K562 (cell line): Measurements from ENCODE around the gene TLE6. TPM values are rescaled to one million over a fixed set of nuclear protein-coding genes. Genes with fewer than 3 reads are reported as not detected.

Experiments
- ATF1 ChIP-seq, 2 experiments: fragments of 450-650 bp in 1 of 2; IDR thresholded peaks; 2 replicates each; pipeline ENCODE4 v1.6.1; 2016; ENCODE audit warnings: missing compliant biosample characterization in 1 of 2, missing genetic modification characterization in 1 of 2
- CHCHD3 ChIP-seq: fragments of 250-450 bp; sonication (Bioruptor Pico); IDR thresholded peaks from 2 replicates; pipeline ENCODE4 v2.1.2; 2022; ENCODE audit warnings: mild to moderate bottlenecking
- FOXJ3 ChIP-seq: sonication (generic); formaldehyde crosslinking; IDR thresholded peaks from 2 replicates; pipeline ENCODE4 v1.4.0; 2020; ENCODE audit warnings: mild to moderate bottlenecking, missing genetic modification reagents
- HMG20B ChIP-seq: fragments of 250-450 bp; sonication (Bioruptor Pico); IDR thresholded peaks from 2 replicates; pipeline ENCODE4 v1.5.0; 2021; ENCODE audit warnings: mild to moderate bottlenecking
- RCOR1 ChIP-seq, 2 experiments: IDR thresholded peaks; 2 replicates each; pipeline ENCODE4 v1.6.1; 2012; ENCODE audit warnings: low read depth in 2 of 2, low read length in 2 of 2, borderline replicate concordance in 1 of 2, improper control_type of control experiment in 1 of 2
- SP2 ChIP-seq: IDR thresholded peaks from 2 replicates; pipeline ENCODE4 v1.6.1; 2011; ENCODE audit warnings: mild to moderate bottlenecking, low read depth, low read length, moderate library complexity; ENCODE audit not compliant: poor library complexity, severe bottlenecking; ENCODE audit errors: extremely low read depth
- TCFL5 ChIP-seq: fragments of 250-450 bp; sonication (Bioruptor Pico); conservative IDR thresholded peaks from 2 replicates; pipeline ENCODE4 v1.6.1; 2021; ENCODE audit warnings: mild to moderate bottlenecking, moderate library complexity, matching md5 sums
- ZBED1 ChIP-seq: IDR thresholded peaks from 2 replicates; pipeline ENCODE4 v1.6.1; 2014
- ZNF76 ChIP-seq: fragments of 250-450 bp; sonication (Bioruptor Pico); IDR thresholded peaks from 2 replicates; pipeline ENCODE4 v1.4.0; 2020; ENCODE audit warnings: mild to moderate bottlenecking, moderate library complexity, borderline replicate concordance
- polyA plus RNA-seq, 8 experiments: library from polyadenylated mRNA; depleted of rRNA in 4 of 8; stranded (reverse) in 5 of 8; unstranded in 3 of 8; fragments of >200 nt; fragmentation: Nextera tagmentation in 2 of 8; fragmentation: Illumina TruSeq in 1 of 8; extraction: Ambion mirVana in 2 of 8; extraction: Trizol in 1 of 8; gene quantifications; 2 replicates each; pipeline versions ENCODE4 v1.2.1 to v1.2.3, GENCODE V29; 2011 to 2014; ENCODE audit warnings: inconsistent platforms in 1 of 8, missing spikeins in 1 of 8
- total RNA-seq, 7 experiments: library from RNA; depleted of rRNA in 6 of 7; stranded (reverse); fragments of >200 nt in 6 of 7; fragmentation: Illumina TruSeq in 2 of 7; extraction: Trizol in 2 of 7; gene quantifications; 2 replicates each; pipeline versions ENCODE4 v1.2.1 to v1.2.3, GENCODE V29; 2011 to 2021; ENCODE audit warnings: low replicate concordance in 1 of 7
- TF ChIP-seq, protein P1 (sequence below), 2 experiments: fragments of 450-650 bp; IDR thresholded peaks; 2 replicates each; pipeline ENCODE4 v1.6.1; 2016; ENCODE audit warnings: mild to moderate bottlenecking in 2 of 2, borderline replicate concordance in 1 of 2, low read depth in 1 of 2, moderate library complexity in 1 of 2
- TF ChIP-seq, protein P2 (sequence below): fragments of 250-450 bp; sonication (Bioruptor Pico); IDR thresholded peaks from 2 replicates; pipeline ENCODE4 v1.4.0; 2020; ENCODE audit warnings: mild to moderate bottlenecking
- TF ChIP-seq, protein P3 (sequence below): conservative IDR thresholded peaks from 2 replicates; pipeline ENCODE4 v1.6.1; 2011; ENCODE audit warnings: low read depth, mild to moderate bottlenecking, low read length; ENCODE audit not compliant: control insufficient read depth
- TF ChIP-seq, protein P4 (sequence below): fragments of 250-450 bp; sonication (Bioruptor Pico); IDR thresholded peaks from 2 replicates; pipeline ENCODE4 v1.4.0; 2020; ENCODE audit warnings: mild to moderate bottlenecking, moderate library complexity, borderline replicate concordance

TLE6 gene
- total and polyA plus RNA-seq, 9 of the 15 experiments (the other 6 are each of a cell fraction or from before 2014, with no cell fraction given), result 1.1 to 6.1 (median 2.5) TPM

DNA sequence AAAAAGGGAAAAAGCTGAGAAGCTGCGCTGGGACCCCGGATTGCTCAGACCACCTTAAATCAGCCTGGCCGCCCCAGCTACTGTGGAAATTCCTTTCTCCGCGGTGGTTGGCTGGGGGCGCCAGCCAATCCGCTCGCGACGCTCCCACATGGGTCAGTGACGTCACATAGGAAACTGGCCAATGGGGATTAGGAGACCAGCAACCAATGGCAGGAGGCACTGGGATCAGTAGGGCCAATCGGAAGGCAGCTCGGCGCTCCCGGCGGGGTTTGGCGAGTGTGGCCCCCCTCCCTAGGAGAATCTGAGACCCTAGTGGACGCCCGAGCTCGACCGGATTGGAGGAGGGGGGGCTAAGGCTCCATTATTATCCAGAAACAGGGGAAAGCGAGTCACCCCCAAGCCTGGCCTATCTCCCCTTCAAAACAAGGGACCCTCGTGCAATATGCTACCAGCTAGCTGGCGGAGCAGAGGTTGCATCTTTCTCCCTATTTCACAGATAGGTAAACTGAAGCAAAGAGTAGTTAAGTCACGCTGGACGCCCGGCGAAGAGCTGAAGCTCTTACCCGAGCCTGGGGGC lies 58.3 kb downstream of the TLE6 start (continued):
- TF ChIP-seq, protein P1, sequence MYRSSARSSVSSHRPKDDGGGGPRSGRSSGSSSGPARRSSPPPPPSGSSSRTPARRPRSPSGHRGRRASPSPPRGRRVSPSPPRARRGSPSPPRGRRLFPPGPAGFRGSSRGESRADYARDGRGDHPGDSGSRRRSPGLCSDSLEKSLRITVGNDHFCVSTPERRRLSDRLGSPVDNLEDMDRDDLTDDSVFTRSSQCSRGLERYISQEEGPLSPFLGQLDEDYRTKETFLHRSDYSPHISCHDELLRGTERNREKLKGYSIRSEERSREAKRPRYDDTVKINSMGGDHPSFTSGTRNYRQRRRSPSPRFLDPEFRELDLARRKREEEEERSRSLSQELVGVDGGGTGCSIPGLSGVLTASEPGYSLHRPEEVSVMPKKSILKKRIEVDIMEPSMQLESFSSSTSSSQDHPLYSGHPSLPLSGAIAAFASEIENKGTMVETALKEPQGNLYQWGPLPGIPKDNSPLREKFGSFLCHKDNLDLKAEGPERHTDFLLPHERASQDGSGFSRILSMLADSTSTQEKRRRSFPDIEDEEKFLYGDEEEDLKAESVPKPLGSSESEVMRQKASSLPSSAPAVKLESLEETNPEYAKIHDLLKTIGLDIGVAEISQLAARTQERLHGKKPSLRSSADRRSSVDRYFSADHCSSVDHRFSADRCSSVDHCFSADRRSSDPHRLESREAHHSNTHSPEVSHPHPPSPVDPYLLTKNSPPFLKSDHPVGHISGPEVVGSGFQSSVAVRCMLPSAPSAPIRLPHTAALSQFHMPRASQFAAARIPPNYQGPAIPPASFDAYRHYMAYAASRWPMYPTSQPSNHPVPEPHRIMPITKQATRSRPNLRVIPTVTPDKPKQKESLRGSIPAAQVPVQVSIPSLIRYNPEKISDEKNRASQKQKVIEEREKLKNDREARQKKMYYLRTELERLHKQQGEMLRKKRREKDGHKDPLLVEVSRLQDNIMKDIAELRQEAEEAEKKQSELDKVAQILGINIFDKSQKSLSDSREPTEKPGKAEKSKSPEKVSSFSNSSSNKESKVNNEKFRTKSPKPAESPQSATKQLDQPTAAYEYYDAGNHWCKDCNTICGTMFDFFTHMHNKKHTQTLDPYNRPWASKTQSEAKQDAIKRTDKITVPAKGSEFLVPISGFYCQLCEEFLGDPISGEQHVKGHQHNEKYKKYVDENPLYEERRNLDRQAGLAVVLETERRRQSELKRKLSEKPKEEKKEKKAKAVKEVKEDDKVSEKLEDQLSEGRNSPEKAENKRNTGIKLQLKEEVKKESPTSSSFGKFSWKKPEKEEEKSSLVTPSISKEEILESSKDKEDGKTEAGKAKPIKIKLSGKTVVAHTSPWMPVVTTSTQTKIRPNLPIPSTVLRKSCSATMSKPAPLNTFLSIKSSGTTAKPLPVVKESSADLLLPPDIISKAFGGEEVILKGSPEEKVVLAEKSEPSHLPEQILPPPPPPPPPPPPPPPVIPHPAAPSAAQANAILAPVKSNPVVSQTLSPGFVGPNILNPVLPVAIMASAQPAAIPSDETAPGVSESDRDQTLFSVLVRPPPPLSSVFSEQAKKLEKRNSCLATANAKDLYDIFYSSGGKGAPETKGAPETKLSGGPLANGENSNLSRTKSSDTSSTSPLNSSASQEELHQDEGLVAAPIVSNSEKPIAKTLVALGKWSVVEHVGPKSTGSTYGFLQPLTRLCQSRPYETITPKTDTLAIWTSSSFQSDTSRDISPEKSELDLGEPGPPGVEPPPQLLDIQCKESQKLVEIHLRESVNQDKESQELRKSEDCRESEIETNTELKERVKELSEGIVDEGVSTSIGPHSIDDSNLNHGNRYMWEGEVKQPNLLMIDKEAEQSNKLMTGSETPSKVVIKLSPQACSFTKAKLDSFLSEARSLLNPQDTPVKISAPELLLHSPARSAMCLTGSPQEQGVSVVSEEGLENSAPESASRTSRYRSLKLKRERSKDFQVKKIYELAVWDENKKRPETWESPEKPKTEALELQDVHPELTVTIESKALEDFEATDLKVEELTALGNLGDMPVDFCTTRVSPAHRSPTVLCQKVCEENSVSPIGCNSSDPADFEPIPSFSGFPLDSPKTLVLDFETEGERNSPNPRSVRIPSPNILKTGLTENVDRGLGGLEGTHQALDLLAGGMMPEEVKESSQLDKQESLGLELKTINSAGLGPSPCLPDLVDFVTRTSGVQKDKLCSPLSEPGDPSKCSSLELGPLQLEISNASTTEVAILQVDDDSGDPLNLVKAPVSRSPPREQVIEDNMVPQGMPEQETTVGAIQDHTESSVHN (IDR thresholded peaks at IDR 0.05; ENCODE audit: borderline replicate concordance in 1 of 2, low read depth in 1 of 2), result no peak
- TF ChIP-seq, protein P2, sequence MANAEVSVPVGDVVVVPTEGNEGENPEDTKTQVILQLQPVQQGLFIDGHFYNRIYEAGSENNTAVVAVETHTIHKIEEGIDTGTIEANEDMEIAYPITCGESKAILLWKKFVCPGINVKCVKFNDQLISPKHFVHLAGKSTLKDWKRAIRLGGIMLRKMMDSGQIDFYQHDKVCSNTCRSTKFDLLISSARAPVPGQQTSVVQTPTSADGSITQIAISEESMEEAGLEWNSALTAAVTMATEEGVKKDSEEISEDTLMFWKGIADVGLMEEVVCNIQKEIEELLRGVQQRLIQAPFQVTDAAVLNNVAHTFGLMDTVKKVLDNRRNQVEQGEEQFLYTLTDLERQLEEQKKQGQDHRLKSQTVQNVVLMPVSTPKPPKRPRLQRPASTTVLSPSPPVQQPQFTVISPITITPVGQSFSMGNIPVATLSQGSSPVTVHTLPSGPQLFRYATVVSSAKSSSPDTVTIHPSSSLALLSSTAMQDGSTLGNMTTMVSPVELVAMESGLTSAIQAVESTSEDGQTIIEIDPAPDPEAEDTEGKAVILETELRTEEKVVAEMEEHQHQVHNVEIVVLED (CRISPR knock-in tag), result no peak
- no peak for TF ChIP-seq TCFL5 (CRISPR knock-in tag)
- TF ChIP-seq, protein P3, sequence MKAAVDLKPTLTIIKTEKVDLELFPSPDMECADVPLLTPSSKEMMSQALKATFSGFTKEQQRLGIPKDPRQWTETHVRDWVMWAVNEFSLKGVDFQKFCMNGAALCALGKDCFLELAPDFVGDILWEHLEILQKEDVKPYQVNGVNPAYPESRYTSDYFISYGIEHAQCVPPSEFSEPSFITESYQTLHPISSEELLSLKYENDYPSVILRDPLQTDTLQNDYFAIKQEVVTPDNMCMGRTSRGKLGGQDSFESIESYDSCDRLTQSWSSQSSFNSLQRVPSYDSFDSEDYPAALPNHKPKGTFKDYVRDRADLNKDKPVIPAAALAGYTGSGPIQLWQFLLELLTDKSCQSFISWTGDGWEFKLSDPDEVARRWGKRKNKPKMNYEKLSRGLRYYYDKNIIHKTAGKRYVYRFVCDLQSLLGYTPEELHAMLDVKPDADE, result no peak
- peak; percentile 88 to 93 for TF ChIP-seq RCOR1 (IDR thresholded peaks at IDR 0.05; ENCODE audit: borderline replicate concordance in 1 of 2, low read depth in 2 of 2, low read length in 2 of 2)
- TF ChIP-seq CHCHD3 (CRISPR knock-in tag), result no peak
- TF ChIP-seq, protein P4, sequence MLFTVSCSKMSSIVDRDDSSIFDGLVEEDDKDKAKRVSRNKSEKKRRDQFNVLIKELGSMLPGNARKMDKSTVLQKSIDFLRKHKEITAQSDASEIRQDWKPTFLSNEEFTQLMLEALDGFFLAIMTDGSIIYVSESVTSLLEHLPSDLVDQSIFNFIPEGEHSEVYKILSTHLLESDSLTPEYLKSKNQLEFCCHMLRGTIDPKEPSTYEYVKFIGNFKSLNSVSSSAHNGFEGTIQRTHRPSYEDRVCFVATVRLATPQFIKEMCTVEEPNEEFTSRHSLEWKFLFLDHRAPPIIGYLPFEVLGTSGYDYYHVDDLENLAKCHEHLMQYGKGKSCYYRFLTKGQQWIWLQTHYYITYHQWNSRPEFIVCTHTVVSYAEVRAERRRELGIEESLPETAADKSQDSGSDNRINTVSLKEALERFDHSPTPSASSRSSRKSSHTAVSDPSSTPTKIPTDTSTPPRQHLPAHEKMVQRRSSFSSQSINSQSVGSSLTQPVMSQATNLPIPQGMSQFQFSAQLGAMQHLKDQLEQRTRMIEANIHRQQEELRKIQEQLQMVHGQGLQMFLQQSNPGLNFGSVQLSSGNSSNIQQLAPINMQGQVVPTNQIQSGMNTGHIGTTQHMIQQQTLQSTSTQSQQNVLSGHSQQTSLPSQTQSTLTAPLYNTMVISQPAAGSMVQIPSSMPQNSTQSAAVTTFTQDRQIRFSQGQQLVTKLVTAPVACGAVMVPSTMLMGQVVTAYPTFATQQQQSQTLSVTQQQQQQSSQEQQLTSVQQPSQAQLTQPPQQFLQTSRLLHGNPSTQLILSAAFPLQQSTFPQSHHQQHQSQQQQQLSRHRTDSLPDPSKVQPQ, result no peak
- TF ChIP-seq FOXJ3 (CRISPR knock-in tag), result no peak
- no peak for TF ChIP-seq HMG20B (CRISPR knock-in tag)
- TF ChIP-seq ATF1 (CRISPR knock-in tag; IDR thresholded peaks at IDR 0.05), result peak; percentile 67
- TF ChIP-seq ATF1 (tag; IDR thresholded peaks at IDR 0.05), result peak; percentile 98
- no peak for TF ChIP-seq ZNF76 (CRISPR knock-in tag)
- TF ChIP-seq SP2, result peak; percentile 38
- TF ChIP-seq ZBED1, result no peak
